Measurements from ENCODE around the gene ARL4D.
"Not testable (repeated sequence)": the region's sequence is repeated elsewhere in the genome, so short reads cannot be mapped to it uniquely, and the experiment has no call there.

ARL4D gene

GRCh38 chr17:43396491-43397060 lies 2.2 kb upstream of the ARL4D start:
- no peak for DNase-seq

GRCh38 chr17:43399839-43400328 lies 1.1 kb downstream of the ARL4D start:
- no peak for DNase-seq

- no peak for DNase-seq
Observed at GRCh38 chr17:43400943-43401717, 2.3 kb downstream of the ARL4D start.

GRCh38 chr17:43402078-43402477 lies 3.3 kb downstream of the ARL4D start:
- DNase-seq, result no peak

- DNase-seq, result no peak
Observed at GRCh38 chr17:43402567-43402966, 3.8 kb downstream of the ARL4D start.

- DNase-seq, result no peak
Observed at GRCh38 chr17:43403846-43404245, 5.1 kb downstream of the ARL4D start.

- DNase-seq, result no peak
Observed at GRCh38 chr17:43405861-43406260, 7.1 kb downstream of the ARL4D start.

GRCh38 chr17:43406676-43407645 lies 8.2 kb downstream of the ARL4D start:
- DNase-seq, result no peak

- DNase-seq, result no peak
Observed at GRCh38 chr17:43409131-43409530, 10.3 kb downstream of the ARL4D start.

- DNase-seq, result no peak
Observed at GRCh38 chr17:43410557-43411368, 12.0 kb downstream of the ARL4D start.

GRCh38 chr17:43411369-43411677 lies 12.5 kb downstream of the ARL4D start:
- no peak for DNase-seq

- DNase-seq, result no peak
Observed at GRCh38 chr17:43411749-43412148, 13.0 kb downstream of the ARL4D start.

- no peak for DNase-seq
Observed at GRCh38 chr17:43412166-43412565, 13.4 kb downstream of the ARL4D start.

DNA sequence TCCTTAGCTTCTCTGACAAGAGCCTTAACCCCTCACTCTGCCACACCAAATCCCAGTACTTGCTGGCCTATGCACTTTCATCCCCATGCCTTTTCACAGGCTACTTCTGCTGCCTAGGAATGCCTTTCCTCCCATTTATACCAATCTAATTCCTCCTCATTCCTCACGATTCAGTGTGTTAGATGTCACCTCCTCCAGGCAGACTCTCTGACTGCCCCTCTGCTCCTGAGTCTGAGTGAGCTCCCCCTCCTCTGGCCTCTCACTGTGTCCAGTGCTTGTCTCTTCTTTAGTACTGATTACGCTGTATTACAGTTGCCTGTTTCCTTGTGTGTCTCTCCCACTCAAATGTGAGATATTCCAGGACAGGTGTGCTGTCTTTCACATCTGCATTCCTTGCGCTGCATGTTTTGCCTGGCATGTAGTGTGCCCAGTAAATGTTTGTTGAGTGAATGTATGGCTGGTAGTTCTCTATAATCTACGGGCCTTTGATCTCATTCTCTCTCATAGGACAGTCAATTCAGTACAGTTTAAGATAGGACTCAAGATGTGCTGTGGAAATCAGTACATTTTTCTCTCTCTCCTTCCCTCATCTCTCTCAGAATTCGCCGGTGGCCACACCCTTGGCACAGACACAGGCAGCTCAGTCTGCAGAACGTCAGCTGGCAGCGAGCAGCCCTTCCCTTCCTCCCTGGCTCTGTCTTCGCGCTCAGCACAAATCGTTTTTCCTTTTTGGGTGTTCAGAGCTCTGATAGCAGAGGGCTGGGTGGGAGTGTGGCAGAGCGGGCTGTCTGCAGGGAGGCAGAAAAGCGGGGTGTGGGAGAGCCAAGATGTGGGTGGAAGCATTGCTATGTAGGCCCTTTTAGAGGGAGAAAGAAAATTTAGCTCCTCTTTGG lies 18.5 kb downstream of the ARL4D start:
- DNase-seq, result no peak

- DNase-seq, result peak; percentile 29
Observed at GRCh38 chr17:43418441-43419374, 19.9 kb downstream of the ARL4D start.

- not testable (repeated sequence) for DNase-seq
Observed at GRCh38 chr17:43419375-43419882, 20.6 kb downstream of the ARL4D start.

GRCh38 chr17:43423777-43424455 lies 25.1 kb downstream of the ARL4D start:
- DNase-seq, result no peak

DNA sequence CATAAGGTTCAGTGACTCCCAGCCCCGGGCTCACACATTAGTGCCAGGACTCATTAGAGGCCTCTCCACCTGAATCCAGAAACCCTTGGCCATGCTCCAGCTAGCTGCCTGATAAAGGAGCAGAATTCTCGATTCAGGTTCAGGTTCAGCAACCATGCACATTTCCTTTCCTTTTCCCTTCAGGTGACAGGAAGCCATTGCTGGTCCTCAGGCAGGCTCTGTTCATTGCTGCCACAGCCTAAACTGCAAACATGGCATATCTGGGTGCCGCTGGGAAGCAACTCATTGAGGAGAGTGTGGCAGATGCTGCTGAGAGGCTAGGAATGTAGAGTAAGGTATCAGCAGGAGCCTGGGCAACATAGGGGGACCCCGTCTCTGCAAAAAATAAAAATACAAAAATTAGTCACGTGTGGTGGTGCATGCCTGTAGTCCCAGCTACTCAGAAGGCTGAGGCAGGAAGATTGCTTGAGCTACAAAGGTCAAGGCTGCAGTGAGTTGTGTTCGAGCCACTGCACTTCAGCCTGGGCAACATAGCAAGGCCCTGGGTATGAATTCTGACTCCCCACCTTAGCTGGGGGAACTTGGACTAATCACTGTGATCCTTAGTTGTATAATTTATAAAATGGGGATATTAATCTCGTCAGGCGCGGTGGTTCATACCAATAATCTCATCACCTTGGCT lies 28.7 kb downstream of the ARL4D start:
- DNase-seq, result no peak

GRCh38 chr17:43428524-43428923 lies 29.7 kb downstream of the ARL4D start:
- no peak for DNase-seq
